Smooth muscle cell (in vitro differentiated cells): ENCODE results near the gene TNFRSF14. TPM values are rescaled to one million over a fixed set of nuclear protein-coding genes. Genes with fewer than 3 reads are reported as not detected.
A peak's percentile ranks its signal among the peaks of the same experiment; 100 is the strongest.

ENCODE experiments used
- DNase-seq: peaks from one replicate; lab custom pipeline; 2025; ENCODE audit not compliant: unreplicated experiment; lab: John Stamatoyannopoulos, UW
- H2AFZ ChIP-seq: fragments of 200-600 bp; sonication (generic); 2 replicates; pipeline ENCODE4 v1.6.0; 2016; ENCODE audit warnings: antibody characterized with exemption, low read depth, mild to moderate bottlenecking
- H3F3A ChIP-seq: fragments of 200-600 bp; sonication (generic); 2 replicates; pipeline ENCODE4 v1.6.0; 2017; ENCODE audit warnings: antibody characterized with exemption, low read depth
- H3K27ac ChIP-seq: fragments of 200-600 bp; sonication (generic); 2 replicates; pipeline ENCODE4 v1.5.1; 2016; ENCODE audit warnings: low read depth, mild to moderate bottlenecking
- H3K27me3 ChIP-seq: fragments of 200-600 bp; sonication (generic); 2 replicates; pipeline ENCODE4 v1.6.1; 2016; ENCODE audit warnings: low read depth, mild to moderate bottlenecking
- H3K36me3 ChIP-seq: fragments of 200-600 bp; sonication (generic); 2 replicates; pipeline ENCODE4 v1.5.1; 2016; ENCODE audit warnings: low read depth
- H3K4me1 ChIP-seq: fragments of 200-600 bp; sonication (generic); 2 replicates; pipeline ENCODE4 v1.5.1; 2016; ENCODE audit warnings: low read depth
- H3K4me2 ChIP-seq: fragments of 200-600 bp; sonication (generic); 2 replicates; pipeline ENCODE4 v1.6.0; 2016; ENCODE audit warnings: mild to moderate bottlenecking
- H3K4me3 ChIP-seq: fragments of 200-600 bp; sonication (generic); 2 replicates; pipeline ENCODE4 v1.5.1; 2016; ENCODE audit warnings: mild to moderate bottlenecking
- H3K79me2 ChIP-seq: fragments of 200-600 bp; sonication (generic); 2 replicates; pipeline ENCODE4 v1.6.0; 2016; ENCODE audit warnings: low read depth, mild to moderate bottlenecking
- H3K9ac ChIP-seq: fragments of 200-600 bp; sonication (generic); 2 replicates; pipeline ENCODE4 v1.6.0; 2016; ENCODE audit warnings: low read depth
- H3K9me3 ChIP-seq: fragments of 200-600 bp; sonication (generic); replicated peaks from 2 replicates; pipeline ENCODE4 v1.5.1; 2016; ENCODE audit warnings: low read depth
- H4K20me1 ChIP-seq: fragments of 200-600 bp; sonication (generic); 2 replicates; pipeline ENCODE4 v1.6.0; 2016; ENCODE audit warnings: low read depth
- CTCF ChIP-seq: fragments of 200-600 bp; sonication (generic); IDR thresholded peaks from 2 replicates; pipeline ENCODE4 v1.5.1; 2017; ENCODE audit warnings: borderline replicate concordance, mild to moderate bottlenecking, antibody characterized with exemption; ENCODE audit not compliant: insufficient read depth, poor library complexity, severe bottlenecking
- WGBS: methylation state at CpG from one replicate; pipeline ENCODE4 v1.1.7; 2016; ENCODE audit warnings: low lambda C conversion rate; 5-methylcytosine and 5-hydroxymethylcytosine counted together
- polyA plus RNA-seq: library from polyadenylated mRNA; unstranded; fragments of >200 nt; fragmentation: Nextera tagmentation; extraction: Ambion mirVana; gene quantifications from 2 replicates; pipeline ENCODE4 v1.2.1, GENCODE V29; 2016
- total RNA-seq: library from RNA; depleted of rRNA; stranded (reverse); fragments of >200 nt; gene quantifications from 2 replicates; pipeline ENCODE4 v1.2.3, GENCODE V29; 2014

The TNFRSF14 gene
- total and polyA plus RNA-seq, 2 experiments from 2014 or later: not detected

GRCh38 chr1:2560299-2561073 is 4.3 kb downstream of the TNFRSF14 start:
- H3K4me3 ChIP-seq: no peak overlapping the region
- no peak for TF ChIP-seq CTCF
- no peak overlapping the region for H3K9ac ChIP-seq
- no peak overlapping the region for H3K27ac ChIP-seq
- peaks cover 8% of the 10 kb centered on the region for H3K4me1 ChIP-seq
- no peak for DNase-seq
- H3K79me2 ChIP-seq: no peaks in the 10 kb centered on the region
- H3F3A ChIP-seq: no peaks in the 10 kb centered on the region
- no peaks in the 10 kb centered on the region for H3K36me3 ChIP-seq
- 92% methylated on average over 11 of the region's 15 CpGs for WGBS
- no peaks in the 10 kb centered on the region for H4K20me1 ChIP-seq
- H3K27me3 ChIP-seq: no peaks in the 10 kb centered on the region
- H3K4me2 ChIP-seq: no peak overlapping the region
- no peak overlapping the region for H2AFZ ChIP-seq
- no peaks in the 10 kb centered on the region for H3K9me3 ChIP-seq

- H3K4me2 ChIP-seq: no peak overlapping the region
- peaks cover 3% of the 10 kb centered on the region for H3K4me1 ChIP-seq
- 90% methylated on average over 11 of the region's 11 CpGs for WGBS
- no peak for DNase-seq
- no peak overlapping the region for H2AFZ ChIP-seq
- no peaks in the 10 kb centered on the region for H3K9me3 ChIP-seq
- no peaks in the 10 kb centered on the region for H3K36me3 ChIP-seq
- no peak overlapping the region for H3K9ac ChIP-seq
- H3F3A ChIP-seq: no peaks in the 10 kb centered on the region
- no peak overlapping the region for H3K4me3 ChIP-seq
- H3K27ac ChIP-seq: no peak overlapping the region
- no peak for TF ChIP-seq CTCF
- no peaks in the 10 kb centered on the region for H3K79me2 ChIP-seq
- no peaks in the 10 kb centered on the region for H4K20me1 ChIP-seq
- H3K27me3 ChIP-seq: no peaks in the 10 kb centered on the region
Observed at GRCh38 chr1:2561446-2561845, 5.3 kb downstream of the TNFRSF14 start.

- TF ChIP-seq CTCF: peak; percentile 11
- Histone ChIP-seq H3K4me3 (no peak overlapping the region), H3K36me3 (no peaks in the 10 kb centered on the region), H3K9ac (no peak overlapping the region), H3K79me2 (no peaks in the 10 kb centered on the region), H3F3A (no peaks in the 10 kb centered on the region), H3K27ac (no peak overlapping the region), H3K4me1 (no peaks in the 10 kb centered on the region), H3K9me3 (no peaks in the 10 kb centered on the region), H4K20me1 (no peaks in the 10 kb centered on the region), H3K27me3 (no peaks in the 10 kb centered on the region), H3K4me2 (no peak overlapping the region), H2AFZ (no peak overlapping the region)
- WGBS: 91% methylated on average over 23 of the region's 24 CpGs
- no peak for DNase-seq
Observed at GRCh38 chr1:2561898-2562895, 6.0 kb downstream of the TNFRSF14 start.
